ENCODE results near the gene SENP3. TPM values are rescaled to one million over a fixed set of nuclear protein-coding genes. Genes with fewer than 3 reads are reported as not detected.

Gene SENP3
- total RNA-seq, 1 donor, result 50.1 TPM

GRCh38 chr17:7575481-7575883, 13.8 kb downstream of the SENP3 start:
- no peak for DNase-seq (ENCODE audit: low read depth in 2 of 3, low spot score in 2 of 3)

- no peak for DNase-seq (ENCODE audit: low read depth in 2 of 3, low spot score in 2 of 3)
Observed at GRCh38 chr17:7575959-7576358, 14.2 kb downstream of the SENP3 start.

- DNase-seq (ENCODE audit: low read depth in 2 of 3, low spot score in 2 of 3), result no peak
Observed at GRCh38 chr17:7576432-7576937, 14.8 kb downstream of the SENP3 start.

GRCh38 chr17:7577327-7578199, 15.8 kb downstream of the SENP3 start:
- no peak for DNase-seq (ENCODE audit: low read depth in 2 of 3, low spot score in 2 of 3)

- DNase-seq (ENCODE audit: low read depth in 2 of 3, low spot score in 2 of 3), result peak in 2 of 3 donors; percentile 80 to 82
Observed at GRCh38 chr17:7579001-7579833, 17.5 kb downstream of the SENP3 start, which contains the start of gene CD68. TSS of gene CD68 (plus strand) at chr17:7579638. CDS start at chr17:7579678, 40 bp downstream.

GRCh38 chr17:7579834-7580603, 18.3 kb downstream of the SENP3 start:
- DNase-seq (ENCODE audit: low read depth in 2 of 3, low spot score in 2 of 3), result peak in 1 of 3 donors; percentile 43

- DNase-seq (ENCODE audit: low read depth in 2 of 3, low spot score in 2 of 3), result no peak
Observed at GRCh38 chr17:7580604-7581575, 19.2 kb downstream of the SENP3 start.

GRCh38 chr17:7582396-7583252, 20.9 kb downstream of the SENP3 start:
- DNase-seq (ENCODE audit: low read depth in 2 of 3, low spot score in 2 of 3), result no peak

- DNase-seq (ENCODE audit: low read depth in 2 of 3, low spot score in 2 of 3), result peak; percentile 90 to 97 (median 95)
Observed at GRCh38 chr17:7583253-7584109, 21.8 kb downstream of the SENP3 start, which contains the start of gene MPDU1. TSS of gene MPDU1 (plus strand) at chr17:7583852. CDS start at chr17:7583863, 11 bp downstream.

GRCh38 chr17:7586673-7587419, 25.1 kb downstream of the SENP3 start:
- no peak for DNase-seq (ENCODE audit: low read depth in 2 of 3, low spot score in 2 of 3)

- no peak for DNase-seq (ENCODE audit: low read depth in 2 of 3, low spot score in 2 of 3)
Observed at GRCh38 chr17:7587420-7588151, 25.9 kb downstream of the SENP3 start.

GRCh38 chr17:7588553-7589203, 27.0 kb downstream of the SENP3 start:
- no peak for DNase-seq (ENCODE audit: low read depth in 2 of 3, low spot score in 2 of 3)

GRCh38 chr17:7589204-7589868, 27.6 kb downstream of the SENP3 start:
- peak in 2 of 3 donors; percentile 81 to 83 for DNase-seq (ENCODE audit: low read depth in 2 of 3, low spot score in 2 of 3)

GRCh38 chr17:7589891-7590691, 28.4 kb downstream of the SENP3 start, which contains the start of gene SOX15:
TSS of gene SOX15 (minus strand) at chr17:7590094. CDS start at chr17:7589676, 418 bp downstream.
- no peak for DNase-seq (ENCODE audit: low read depth in 2 of 3, low spot score in 2 of 3)
